GM13977 (cell line): ENCODE measurements around the gene CTDSP2.

ENCODE experiments used
- DNase-seq: peaks from one replicate; pipeline ENCODE4 v3.0.0; 2012; ENCODE audit warnings: low spot score
- CTCF ChIP-seq: IDR thresholded peaks from 2 replicates; pipeline ENCODE4 v1.5.1; 2012; ENCODE audit warnings: mild to moderate bottlenecking, control low read depth; ENCODE audit not compliant: insufficient read depth; ENCODE audit errors: extremely low read depth, missing control alignments
- in situ Hi-C: fragments of 300-500 bp; cut with MboI; formaldehyde crosslinking; loops from one replicate; pipeline ENCODE4 v1.12.0; 2022; ENCODE audit warnings: low sequenced_read_pairs, low pct_unique_long_range_greater_than_20kb, mixed read lengths, inconsistent platforms; ENCODE audit not compliant: unreplicated experiment

Gene CTDSP2

GRCh38 chr12:57869298-57869926 is 22.9 kb upstream of the CTDSP2 start:
- in situ Hi-C loops: no loop called here
- no peak for TF ChIP-seq CTCF
- no peak for DNase-seq

GRCh38 chr12:57868851-57869268 is 22.3 kb upstream of the CTDSP2 start:
- TF ChIP-seq CTCF: no peak
- no peak for DNase-seq
- in situ Hi-C loops: no loop called here

- DNase-seq: no peak
- in situ Hi-C loops: no loop called here
- no peak for TF ChIP-seq CTCF
Observed at GRCh38 chr12:57868221-57868620, 21.7 kb upstream of the CTDSP2 start.

- in situ Hi-C loops: no loop called here
- TF ChIP-seq CTCF: no peak
- DNase-seq: no peak
Observed at GRCh38 chr12:57866308-57867019, 19.9 kb upstream of the CTDSP2 start.

- peak; percentile 77 for DNase-seq
Observed at GRCh38 chr12:57865084-57865751, 18.7 kb upstream of the CTDSP2 start.

GRCh38 chr12:57864442-57865083 is 18.0 kb upstream of the CTDSP2 start:
- in situ Hi-C loops: no loop called here

More at GRCh38 chr12:57865084-57865751, 18.7 kb upstream of the CTDSP2 start:
- in situ Hi-C loops: no loop called here
- TF ChIP-seq CTCF: no peak

More at GRCh38 chr12:57864442-57865083, 18.0 kb upstream of the CTDSP2 start:
- TF ChIP-seq CTCF: no peak
- DNase-seq: no peak
